GM19463 (cell line): ENCODE data around the gene PHLPP1.
"Not testable (repeated sequence)": the region's sequence is repeated elsewhere in the genome, so short reads cannot be mapped to it uniquely, and the experiment has no call there.

Experiments
- ATAC-seq: cut with Tn5 transposase; IDR thresholded peaks from one replicate; pipeline ENCODE4 v1.9.1; 2021; ENCODE audit warnings: mild to moderate bottlenecking, moderate library complexity; ENCODE audit not compliant: unreplicated experiment

Gene PHLPP1

DNA sequence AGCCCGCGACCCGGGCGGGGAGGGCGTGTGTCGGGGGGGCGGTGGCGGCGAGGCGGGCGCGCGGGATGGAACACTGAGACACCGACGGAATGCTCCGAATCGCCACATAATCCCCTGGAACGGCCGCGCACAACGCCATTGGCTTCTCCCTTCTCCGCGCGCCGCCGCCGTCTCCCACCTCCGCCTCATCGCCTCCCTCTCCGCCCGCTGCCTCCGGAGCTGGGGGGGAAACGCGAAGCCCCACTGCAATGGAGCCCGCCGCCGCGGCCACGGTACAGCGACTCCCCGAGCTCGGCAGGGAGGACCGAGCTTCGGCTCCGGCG is at the start of gene PHLPP1:
Gene PHLPP1, plus strand, starts transcription at position 106 of the 323 bp plus-strand sequence. Its CDS starts 143 bp downstream, at position 249.
- ATAC-seq = peak; percentile 16

DNA sequence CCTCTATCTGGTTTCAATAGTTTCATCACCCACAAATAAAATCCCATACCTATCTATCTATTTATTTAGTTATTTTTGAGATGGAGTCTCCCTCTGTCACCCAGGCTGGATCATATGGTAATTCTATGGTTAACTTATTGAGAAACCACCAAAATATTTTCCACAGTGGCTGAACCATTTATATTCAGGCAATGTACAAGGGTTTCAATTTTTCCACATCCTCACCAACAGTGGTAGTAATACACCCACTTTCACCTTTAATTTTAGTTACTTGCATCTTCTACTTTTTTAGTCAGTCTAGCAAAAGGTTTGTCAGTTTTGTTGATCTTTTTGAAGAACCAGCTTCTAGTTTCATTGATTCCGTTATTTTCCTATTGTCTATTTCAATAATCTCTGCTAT is 46.1 kb upstream of the PHLPP1 start:
- ATAC-seq = no peak

DNA sequence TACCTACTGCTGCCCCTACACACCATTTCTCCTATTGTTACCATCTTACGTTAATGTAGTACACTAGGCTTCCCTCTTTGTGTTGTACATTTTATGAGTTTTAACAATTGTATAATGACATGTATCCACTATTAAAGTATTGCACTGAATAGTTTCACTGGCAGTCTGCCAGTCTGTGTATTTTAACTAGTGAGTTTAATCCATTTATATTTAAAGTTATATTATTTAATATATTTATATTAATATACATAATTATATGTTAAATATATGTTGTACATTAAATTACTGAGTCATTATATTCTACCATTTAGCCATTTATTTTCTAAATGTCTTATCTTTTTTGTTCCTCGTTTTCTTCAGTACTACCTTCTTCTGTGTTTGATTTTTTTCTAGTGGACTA is 44.8 kb upstream of the PHLPP1 start:
- no peak for ATAC-seq

DNA sequence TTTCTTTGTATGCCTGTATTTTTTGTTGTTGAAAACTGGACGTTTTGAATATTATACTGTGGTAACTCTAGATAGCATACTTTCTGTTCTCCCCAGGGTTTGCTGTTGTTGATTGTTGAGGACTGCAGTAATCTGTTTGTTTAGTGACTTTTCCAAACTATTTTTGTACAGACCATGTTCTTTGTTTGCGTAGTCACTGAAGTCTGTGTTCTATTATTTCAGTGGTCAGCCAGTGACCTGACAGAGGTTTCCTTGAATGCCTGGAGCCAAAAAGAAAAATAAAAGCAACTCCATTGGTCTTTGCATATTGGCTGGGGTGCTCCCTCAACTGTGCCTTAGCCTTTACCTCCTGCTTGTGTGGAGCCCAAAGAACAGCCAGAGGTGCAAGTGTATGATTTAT is 42.7 kb upstream of the PHLPP1 start:
- no peak for ATAC-seq

DNA sequence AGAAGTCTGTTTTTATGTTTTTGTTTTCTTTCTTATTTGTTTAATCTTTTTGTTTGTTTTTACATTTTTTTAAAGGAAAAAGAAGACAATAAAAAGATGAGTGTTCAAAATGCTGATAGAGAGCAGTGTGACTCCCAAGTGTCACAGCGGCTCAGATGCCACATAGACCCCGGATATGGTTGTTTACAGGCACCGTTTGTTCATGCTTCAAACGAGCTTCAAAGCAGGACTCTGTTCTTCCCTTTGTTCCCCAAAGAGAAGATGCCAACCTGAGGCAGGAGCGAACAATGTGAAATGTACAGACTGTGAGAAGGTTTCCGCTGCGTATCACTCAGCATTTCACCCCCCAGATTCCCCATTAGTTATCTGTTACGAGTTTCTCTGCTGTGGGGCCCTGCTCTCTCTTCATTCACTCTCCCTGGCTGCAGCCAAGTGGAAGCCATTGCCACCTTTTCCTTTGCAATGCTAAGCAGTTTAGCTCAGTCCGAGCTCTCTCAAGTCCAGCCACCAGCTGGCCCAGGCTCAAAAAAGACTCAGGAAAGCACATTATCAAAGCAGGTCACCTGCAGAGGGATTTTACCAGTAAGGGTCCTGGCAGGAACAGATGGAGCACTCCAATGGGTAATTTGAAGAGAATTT is 36.4 kb upstream of the PHLPP1 start:
- ATAC-seq = no peak

DNA sequence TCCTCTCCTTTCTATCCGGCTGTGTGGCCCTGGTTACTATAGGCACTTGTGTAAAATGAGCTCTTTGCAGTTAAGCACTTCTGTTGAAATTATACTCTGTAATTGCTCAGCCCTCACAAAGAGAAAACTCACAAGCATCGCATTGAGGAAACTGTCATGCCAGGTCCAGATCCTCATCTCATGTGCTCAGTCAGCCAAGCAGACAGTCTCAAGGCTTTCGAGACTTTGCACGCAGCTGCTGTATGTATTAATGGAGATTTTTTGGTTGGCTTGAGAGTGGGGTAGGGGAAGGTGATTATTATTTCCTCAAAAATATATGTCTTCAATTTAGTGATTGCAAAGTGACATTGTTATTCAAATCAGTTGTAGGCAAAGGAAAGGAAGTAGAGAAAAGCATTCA is 33.0 kb upstream of the PHLPP1 start:
- no peak for ATAC-seq

DNA sequence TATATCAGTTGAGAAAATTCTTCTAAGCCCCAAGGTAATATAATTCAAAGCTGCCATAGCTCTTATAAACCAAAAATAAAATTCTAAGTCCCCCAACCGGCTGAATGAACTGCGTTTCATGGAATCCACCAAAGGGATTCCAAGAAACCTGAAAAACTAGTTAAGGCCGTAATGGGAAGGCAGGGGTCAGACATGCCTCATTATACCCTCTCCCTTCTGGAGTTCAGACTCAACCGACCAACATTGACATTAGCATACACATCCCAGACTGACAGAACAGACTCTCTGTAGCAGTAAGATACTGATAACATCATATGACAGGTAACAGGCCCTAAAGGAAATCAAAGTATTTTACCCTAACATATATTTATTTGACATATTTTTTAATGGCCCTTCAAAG is 31.4 kb upstream of the PHLPP1 start:
- ATAC-seq = no peak

DNA sequence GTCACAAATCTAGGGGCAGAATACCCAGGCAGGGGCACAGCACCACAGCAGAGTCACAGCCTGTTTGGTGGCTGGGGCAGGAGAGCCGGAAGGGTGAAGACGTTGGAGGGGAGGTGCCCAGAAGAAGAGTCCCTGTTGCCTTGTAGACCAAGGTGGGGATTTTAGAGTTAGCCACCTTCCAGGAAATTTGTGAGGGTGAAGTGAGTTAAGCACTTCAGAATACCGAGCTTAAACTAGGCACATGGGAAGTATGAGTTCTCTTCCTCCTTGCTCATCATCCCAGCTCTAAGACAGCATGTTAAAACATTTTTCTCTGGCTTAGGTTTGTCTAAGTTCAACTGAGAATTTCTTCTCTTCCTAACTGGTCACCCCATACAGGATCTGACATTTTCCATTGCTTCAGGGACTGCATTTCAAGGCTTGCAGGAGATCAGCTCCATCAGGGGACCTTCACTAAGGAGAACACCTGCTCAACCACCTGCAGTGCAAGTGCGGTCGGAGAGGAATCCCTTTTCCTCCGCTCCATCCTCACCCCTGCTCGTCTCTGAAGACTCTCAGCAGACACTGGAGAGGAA is 26.5 kb upstream of the PHLPP1 start:
- ATAC-seq = no peak

DNA sequence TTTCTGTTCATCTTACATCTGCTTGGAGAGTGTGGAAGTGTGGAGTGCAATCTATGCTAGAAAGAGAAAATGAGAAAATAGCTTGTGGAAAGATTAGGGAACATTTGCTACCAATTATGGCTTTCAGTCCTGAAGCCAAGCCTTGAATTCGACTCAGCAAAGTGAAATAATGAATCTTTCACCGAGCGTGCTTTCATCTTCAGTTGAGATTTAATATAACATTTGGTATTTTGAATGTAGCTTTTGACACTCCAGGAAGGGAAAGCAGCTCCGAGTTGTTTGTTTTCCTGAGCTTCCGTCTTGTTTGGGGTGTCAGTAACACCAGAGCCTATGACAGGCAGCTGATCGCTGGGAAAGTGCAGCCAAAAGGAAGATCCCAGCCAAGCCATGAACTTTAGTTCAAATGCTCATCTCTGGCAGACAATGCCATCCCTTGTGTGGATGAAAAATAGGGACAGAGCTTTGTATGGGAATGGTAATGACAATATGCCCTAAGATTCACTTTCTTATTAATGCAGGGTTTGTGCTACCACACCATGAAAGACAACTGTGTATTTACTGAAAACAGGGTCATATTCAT is 25.0 kb upstream of the PHLPP1 start:
- no peak for ATAC-seq

DNA sequence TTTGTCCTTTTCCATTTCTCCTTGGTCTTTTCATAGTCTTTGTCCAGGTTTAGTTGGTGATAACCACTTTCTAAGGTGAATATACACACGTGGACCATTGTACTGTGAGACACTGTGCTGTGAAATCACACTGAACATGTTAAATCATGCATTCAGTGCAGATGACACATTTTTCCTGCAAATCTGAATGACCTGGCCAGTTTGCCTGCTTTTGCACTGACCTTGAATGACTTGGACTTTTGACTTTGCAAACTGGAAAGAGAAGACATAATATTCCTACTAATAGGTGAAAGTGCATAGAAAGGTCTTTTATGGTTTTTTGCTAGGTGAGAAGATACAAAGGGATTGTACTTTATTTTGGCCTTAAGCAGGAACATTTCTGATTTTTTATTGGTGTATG is 21.7 kb upstream of the PHLPP1 start:
- ATAC-seq = no peak

DNA sequence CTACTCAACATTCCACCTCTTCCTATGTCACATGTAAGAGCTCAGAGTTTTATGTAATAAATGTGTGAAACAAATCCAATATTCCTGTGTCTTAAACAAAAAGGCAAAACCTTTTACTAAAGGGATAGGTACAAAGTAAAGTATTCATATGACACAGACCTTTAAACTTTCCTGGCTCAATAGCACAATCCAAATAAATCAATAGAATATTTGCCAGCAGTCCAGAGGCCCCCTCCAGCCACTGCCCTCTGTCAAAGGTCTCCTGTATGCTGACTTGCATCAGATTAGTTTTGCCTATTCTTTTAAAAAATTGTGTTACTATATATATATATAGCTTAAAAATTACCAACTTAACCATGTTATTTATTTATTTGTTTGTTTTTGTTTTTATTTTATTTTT is 17.7 kb upstream of the PHLPP1 start:
- ATAC-seq = no peak

DNA sequence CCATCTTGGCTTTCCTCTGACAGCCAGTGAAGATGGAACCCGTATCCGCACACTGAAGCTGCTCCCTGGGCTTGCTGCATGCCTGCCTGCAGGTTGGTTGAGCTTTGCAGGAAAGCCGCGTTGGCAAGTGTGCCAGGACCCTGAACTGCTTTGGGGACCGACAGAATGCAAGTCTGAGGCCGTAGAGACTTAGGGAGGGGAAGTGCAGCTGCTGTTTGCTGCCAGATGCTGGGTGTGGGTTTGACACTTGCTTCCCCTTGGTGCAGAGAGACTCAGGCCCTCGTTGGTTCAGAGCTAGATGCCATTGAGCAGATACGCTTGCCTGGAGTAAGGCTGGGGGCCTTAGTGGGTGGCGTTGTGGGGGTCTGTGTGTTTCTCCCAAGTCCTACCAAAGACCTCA is 13.1 kb upstream of the PHLPP1 start:
- ATAC-seq = no peak

DNA sequence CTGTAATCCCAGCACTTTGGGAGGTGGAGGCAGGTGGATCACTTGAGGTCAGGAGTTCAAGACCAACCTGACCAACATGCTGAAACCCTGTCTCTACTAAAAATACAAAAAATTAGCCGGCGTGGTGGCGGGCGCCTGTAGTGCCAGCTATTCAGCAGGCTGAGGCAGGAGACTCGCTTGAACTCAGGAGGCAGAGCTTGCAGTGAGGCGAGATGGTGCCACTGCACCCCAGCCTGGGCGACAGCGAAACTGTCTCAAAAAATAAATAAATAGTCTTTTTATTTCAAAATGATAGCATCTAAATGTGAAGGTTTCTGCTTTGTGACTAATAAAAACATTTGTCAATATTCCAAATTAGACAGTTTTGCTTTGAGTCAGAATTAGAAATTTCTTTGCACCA is 8.5 kb upstream of the PHLPP1 start:
- ATAC-seq = not testable (repeated sequence)

DNA sequence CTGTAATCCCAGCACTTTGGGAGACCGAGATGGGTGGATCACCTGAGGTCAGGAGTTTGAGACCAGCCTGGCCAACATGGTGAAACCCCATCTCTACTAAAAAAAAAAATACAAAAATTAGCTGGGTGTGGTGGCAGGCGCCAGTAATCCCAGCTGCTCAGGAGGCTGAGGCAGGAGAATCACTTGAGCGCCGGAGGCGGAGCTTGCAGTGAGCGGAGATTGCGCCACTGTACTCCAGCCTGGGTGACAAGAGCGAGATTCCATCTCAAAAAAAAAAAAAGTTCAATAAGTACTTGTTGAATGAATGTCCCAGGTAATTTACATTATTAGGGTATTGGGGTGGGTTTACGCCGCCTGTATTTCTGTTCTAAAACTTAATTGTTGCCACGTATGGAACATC is 5.4 kb upstream of the PHLPP1 start:
- not testable (repeated sequence) for ATAC-seq

DNA sequence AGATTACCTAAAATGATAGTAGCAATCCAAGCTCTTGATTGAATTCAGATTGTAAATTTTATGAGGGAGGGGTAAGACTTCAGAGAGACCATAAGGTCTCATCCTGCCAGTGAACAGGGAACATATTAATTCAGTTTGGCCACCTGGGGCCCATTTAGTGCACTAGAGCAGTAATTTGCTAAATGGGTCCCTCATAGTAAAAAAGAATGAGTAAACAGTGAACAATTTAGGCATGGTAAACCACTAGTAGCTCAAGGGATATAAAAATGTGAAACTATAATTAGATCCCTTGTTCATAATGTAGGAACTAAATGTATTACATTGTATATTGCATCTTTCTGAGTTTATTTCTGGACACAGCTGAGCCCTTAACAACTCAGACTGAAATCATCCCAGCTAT is 4.9 kb upstream of the PHLPP1 start:
- no peak for ATAC-seq

DNA sequence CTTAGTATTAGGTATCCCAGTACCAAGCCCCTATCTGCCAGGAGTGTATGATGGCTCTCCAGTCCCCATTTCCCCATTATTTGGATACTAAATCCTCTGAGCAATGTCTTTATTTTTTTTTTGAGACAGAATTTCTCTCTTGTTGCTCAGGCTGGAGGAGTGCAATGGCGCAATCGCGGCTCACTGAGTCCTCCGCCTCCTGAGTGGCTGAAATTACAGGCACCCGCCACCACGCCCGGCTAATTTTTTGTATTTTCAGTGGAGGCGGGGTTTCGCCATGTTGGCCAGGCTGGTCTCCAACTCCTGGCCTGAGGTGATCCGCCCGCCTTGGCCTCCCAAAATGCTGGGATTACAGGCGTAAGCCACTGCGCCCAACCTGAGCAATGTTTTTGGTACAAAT is 3.6 kb upstream of the PHLPP1 start:
- no peak for ATAC-seq

DNA sequence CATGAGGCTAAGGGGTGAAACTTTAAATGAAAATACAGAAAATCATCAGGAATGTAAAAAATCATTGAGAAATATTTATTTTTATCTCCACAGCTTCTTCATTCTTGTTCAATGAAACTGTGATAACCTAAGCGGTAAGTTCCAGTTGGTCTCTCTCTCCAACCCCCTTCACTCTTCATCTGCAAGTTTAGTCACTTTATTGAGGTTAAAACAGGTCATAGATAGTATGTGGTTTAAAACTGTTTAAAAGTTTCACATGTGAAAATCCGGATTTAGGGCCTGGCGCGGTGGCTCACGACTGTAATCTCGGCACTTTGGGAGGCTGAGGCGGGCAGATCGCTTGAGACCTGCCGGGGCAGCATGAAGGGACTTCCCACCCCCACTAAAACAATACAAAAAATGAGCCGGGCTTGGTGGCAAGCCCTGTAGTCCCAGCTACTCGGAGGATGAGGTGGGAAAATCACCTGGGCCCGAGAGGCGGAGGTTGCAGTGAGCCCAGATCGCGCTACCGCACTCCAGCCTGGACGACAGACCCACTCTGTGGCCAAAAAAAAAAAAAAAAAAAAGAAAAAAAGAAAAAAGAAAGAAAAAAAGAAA is 1.6 kb upstream of the PHLPP1 start:
- no peak for ATAC-seq

DNA sequence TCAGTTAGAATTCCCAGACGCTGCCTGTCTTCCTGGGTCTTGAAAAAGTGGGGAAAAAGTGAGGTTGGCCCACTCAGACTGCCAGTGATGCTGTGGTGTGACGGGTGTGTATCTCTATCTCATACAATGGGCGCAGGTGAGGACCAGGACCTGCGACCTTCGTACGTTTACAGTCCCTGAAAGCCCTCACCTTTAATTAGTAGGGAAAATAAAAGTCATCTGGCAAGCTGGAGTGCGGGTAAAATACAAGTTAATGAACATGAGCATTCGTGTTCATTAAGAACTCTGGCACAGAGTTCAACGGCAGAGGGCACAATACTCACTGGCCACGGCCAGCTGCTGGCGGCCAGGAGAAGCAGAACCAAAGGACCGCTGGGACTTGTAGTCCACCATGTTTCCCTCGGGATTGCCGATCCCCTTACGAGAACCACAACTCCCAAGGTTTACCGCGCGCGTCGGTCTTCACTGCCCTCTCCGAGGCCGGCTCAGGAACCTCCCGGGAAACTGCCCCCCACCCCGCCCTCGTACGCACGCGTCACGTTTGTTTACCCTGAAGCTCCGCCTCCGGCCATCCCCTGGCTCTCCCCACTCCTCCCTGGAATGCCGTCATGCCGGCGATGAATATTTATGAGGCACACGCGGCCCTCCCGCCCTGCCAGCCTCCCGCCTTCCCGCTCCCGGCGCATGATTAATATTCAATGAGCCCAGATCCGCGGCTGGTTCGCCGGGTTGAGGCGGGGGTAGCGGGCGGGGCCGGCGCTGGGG is 488 bp upstream of the PHLPP1 start:
- ATAC-seq = peak; percentile 66

DNA sequence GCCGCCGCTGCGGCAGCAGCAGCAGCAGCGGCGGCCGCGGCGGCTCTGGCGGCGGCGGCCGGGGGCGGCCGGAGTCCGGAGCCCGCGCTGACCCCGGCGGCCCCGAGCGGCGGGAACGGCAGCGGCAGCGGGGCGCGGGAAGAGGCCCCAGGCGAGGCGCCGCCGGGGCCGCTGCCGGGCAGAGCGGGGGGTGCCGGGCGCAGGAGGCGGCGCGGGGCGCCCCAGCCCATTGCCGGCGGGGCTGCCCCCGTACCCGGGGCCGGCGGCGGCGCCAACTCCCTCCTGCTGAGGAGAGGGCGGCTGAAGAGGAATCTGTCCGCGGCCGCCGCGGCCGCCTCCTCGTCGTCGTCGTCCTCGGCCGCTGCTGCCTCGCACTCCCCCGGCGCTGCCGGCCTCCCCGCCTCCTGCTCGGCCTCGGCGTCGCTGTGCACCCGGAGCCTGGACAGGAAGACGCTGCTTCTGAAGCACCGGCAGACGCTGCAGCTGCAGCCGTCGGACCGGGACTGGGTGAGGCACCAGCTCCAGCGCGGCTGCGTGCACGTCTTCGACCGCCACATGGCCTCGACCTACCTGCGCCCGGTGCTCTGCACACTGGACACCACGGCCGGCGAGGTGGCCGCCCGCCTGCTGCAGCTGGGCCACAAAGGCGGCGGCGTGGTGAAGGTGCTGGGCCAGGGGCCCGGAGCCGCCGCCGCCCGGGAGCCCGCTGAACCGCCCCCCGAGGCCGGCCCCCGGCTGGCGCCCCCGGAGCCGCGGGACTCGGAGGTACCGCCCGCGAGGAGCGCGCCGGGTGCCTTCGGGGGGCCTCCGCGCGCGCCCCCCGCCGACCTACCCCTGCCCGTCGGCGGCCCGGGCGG is 646 bp downstream of the PHLPP1 start:
- peak; percentile 25 for ATAC-seq

DNA sequence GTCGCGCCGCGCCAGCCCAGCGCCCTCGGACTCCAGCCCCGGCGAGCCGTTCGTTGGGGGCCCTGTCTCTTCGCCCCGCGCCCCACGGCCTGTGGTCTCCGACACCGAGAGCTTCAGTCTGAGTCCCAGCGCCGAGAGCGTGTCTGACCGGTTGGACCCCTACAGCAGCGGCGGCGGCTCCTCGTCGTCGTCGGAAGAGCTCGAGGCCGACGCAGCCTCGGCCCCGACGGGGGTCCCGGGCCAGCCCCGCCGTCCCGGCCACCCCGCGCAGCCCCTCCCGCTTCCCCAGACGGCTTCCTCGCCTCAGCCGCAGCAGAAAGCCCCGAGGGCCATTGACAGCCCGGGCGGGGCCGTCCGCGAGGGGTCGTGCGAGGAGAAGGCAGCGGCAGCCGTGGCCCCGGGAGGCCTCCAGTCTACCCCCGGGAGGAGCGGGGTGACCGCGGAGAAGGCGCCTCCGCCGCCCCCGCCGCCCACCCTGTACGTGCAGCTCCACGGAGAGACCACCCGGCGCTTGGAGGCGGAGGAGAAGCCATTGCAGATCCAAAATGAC is 1.4 kb downstream of the PHLPP1 start:
- ATAC-seq = peak; percentile 17
